ENCODE results near the gene CAPN11. TPM values are rescaled to one million over a fixed set of nuclear protein-coding genes. Genes with fewer than 3 reads are reported as not detected.

Gene CAPN11
- total and polyA plus RNA-seq, 9 of the 15 experiments (the other 6 are each of a cell fraction or from before 2014, with no cell fraction given) = 0.03 to 0.61 (median 0.17) TPM; not detected in 1

DNA sequence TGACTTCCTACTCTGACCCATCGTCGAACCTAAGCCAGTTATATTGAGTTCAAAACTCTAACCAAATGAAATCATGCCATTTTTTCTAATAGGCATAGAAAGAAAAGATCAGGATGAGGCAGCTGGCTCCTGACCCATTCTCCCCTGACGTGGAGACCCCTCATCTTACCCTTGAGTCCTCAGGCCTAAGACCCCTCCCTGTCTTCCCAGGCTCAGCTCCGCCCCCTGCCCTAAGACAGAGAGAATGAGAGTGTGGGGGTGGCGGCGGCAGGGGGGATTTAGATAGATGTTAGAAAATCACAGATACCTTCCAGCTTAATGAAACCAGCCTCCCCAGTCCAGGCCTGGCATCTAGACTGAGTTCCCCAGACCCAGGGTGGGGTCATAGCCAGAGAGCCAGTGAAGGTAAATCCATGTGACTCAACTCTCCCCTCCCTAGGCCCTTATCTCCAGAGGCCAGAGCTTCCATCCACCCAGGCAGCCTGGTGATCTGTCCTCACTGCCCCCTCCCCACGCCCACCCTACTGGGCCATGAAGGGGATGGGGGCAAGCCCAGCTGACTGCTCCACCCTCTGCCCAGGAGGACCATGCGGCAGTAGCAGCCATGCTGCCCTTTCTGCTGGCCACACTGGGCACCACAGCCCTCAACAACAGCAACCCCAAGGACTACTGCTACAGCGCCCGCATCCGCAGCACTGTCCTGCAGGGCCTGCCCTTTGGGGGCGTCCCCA is 24.5 kb upstream of the CAPN11 start:
- ATAC-seq (peak; percentile 83), FAIRE-seq (peak; percentile 99), DNase-seq (ENCODE audit: extremely low read depth in 1 of 4, low spot score in 3 of 4) (peak; percentile 92 to 94 (median 93))
- no TSS peak for BruUV-seq (replicated peaks)
- ChIA-PET POLR2A (interaction anchor here (0.6 to 5.0 kb wide), 11 partner anchors 10 to 113 kb away, joined by 3 to 29 read pairs (median 5); partner anchors contain the start of gene HSP90AB1), CTCF (ENCODE audit: low intra/inter-chr PET ratio) (no interaction called here)
- peaks cover 55% of the 10 kb centered on the region for H3K79me2 ChIP-seq (ENCODE audit: control insufficient read depth, insufficient read depth, low read length)
- H3K4me3 ChIP-seq = peak overlapping the region; percentile 12; the same call in 1 of the 2 replicates
- no peaks in the 10 kb centered on the region for H3K9me3 ChIP-seq (replicated peaks; ENCODE audit: control insufficient read depth, insufficient read depth, low read depth, low read length)
- H2AFZ ChIP-seq (ENCODE audit: low read depth, low read length) = peak overlapping the region; percentile 35; the same call in 1 of the 2 replicates
- peak overlapping the region; percentile 87 for H3K4me2 ChIP-seq (ENCODE audit: insufficient read depth, low read length)
- peak overlapping the region; percentile 66 for H3K27ac ChIP-seq (ENCODE audit: extremely low read depth, low read depth, low read length)
- no peaks in the 10 kb centered on the region for H3K9me1 ChIP-seq (ENCODE audit: control insufficient read depth, insufficient read depth, low read length)
- H3K4me1 ChIP-seq (replicated peaks in 1 of 2; ENCODE audit: control insufficient read depth in 2 of 2, insufficient read depth in 2 of 2, low read length in 2 of 2) = peaks cover 53 to 74% of the 10 kb centered on the region in 2 experiments
- H3K9ac ChIP-seq (ENCODE audit: insufficient read depth in 1 of 2, low read depth in 2 of 2, low read length in 2 of 2) = peak overlapping the region; percentile 51 to 89
- H4K20me1 ChIP-seq (replicated peaks; ENCODE audit: control insufficient read depth, insufficient read depth, low read length) = no peaks in the 10 kb centered on the region
- H3K36me3 ChIP-seq (ENCODE audit: control insufficient read depth, insufficient read depth, low read length) = peaks cover 48% of the 10 kb centered on the region
- 18% methylated on average over 12 of the region's 12 CpGs for WGBS (ENCODE audit: insufficient coverage, low coverage, missing lambda C conversion rate)
- in situ Hi-C loops (cut with MboI) = no loop called here
- intact Hi-C loops (cut with micrococcal nuclease) = no loop called here
- no peaks in the 10 kb centered on the region for H3K27me3 ChIP-seq (ENCODE audit: control insufficient read depth in 2 of 2, insufficient read depth in 2 of 2, low read length in 2 of 2)
- TF ChIP-seq ARID1B (IDR thresholded peaks at IDR 0.05) (peak; percentile 98), PHF8 (IDR thresholded peaks at IDR 0.05; ENCODE audit: borderline replicate concordance, low read length) (peak; percentile 30; the same call in 1 of the 2 replicates), EP300 (IDR thresholded peaks at IDR 0.05; ENCODE audit: low read length) (peak; percentile 87), NFRKB (IDR thresholded peaks at IDR 0.05; ENCODE audit: low read depth) (no peak), HNRNPL (IDR thresholded peaks at IDR 0.05; ENCODE audit: low read depth, low read length) (peak; percentile 69), RBBP5 (IDR thresholded peaks at IDR 0.05; ENCODE audit: borderline replicate concordance, insufficient read depth, low read length, poor library complexity, severe bottlenecking) (peak; percentile 8), POLR2A (conservative IDR thresholded peaks at IDR 0.05) (0 out of 2 replicates have a peak, but pooled peaks have one; percentile 46), STAT5A (IDR thresholded peaks at IDR 0.05; ENCODE audit: borderline replicate concordance, low read length) (peak; percentile 68; the same call in 1 of the 2 replicates), TCF3 (CRISPR knock-in tag; IDR thresholded peaks at IDR 0.05) (peak; percentile 96), LEF1 (IDR thresholded peaks at IDR 0.05) (0 out of 2 replicates have a peak, but pooled peaks have one; percentile 46), HSF4 (CRISPR knock-in tag; IDR thresholded peaks at IDR 0.05; ENCODE audit: borderline replicate concordance) (no peak)
- TF ChIP-seq, protein P1, sequence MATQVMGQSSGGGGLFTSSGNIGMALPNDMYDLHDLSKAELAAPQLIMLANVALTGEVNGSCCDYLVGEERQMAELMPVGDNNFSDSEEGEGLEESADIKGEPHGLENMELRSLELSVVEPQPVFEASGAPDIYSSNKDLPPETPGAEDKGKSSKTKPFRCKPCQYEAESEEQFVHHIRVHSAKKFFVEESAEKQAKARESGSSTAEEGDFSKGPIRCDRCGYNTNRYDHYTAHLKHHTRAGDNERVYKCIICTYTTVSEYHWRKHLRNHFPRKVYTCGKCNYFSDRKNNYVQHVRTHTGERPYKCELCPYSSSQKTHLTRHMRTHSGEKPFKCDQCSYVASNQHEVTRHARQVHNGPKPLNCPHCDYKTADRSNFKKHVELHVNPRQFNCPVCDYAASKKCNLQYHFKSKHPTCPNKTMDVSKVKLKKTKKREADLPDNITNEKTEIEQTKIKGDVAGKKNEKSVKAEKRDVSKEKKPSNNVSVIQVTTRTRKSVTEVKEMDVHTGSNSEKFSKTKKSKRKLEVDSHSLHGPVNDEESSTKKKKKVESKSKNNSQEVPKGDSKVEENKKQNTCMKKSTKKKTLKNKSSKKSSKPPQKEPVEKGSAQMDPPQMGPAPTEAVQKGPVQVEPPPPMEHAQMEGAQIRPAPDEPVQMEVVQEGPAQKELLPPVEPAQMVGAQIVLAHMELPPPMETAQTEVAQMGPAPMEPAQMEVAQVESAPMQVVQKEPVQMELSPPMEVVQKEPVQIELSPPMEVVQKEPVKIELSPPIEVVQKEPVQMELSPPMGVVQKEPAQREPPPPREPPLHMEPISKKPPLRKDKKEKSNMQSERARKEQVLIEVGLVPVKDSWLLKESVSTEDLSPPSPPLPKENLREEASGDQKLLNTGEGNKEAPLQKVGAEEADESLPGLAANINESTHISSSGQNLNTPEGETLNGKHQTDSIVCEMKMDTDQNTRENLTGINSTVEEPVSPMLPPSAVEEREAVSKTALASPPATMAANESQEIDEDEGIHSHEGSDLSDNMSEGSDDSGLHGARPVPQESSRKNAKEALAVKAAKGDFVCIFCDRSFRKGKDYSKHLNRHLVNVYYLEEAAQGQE (IDR thresholded peaks at IDR 0.05; ENCODE audit: borderline replicate concordance) = peak; percentile 17; the same call in 1 of the 2 replicates
- TF ChIP-seq, protein P1 (CRISPR knock-in tag; IDR thresholded peaks at IDR 0.05; ENCODE audit: low read depth) = no peak

Measured in K562 (cell line).